Lower leg skin (tissue), 4 donors: Measurements from ENCODE around the gene CDAN1. TPM values are rescaled to one million over a fixed set of nuclear protein-coding genes. Genes with fewer than 3 reads are reported as not detected.

Source experiments
- DNase-seq, 2 donors: peaks; one replicate each; pipeline ENCODE4 v3.0.0-alpha.2; 2019; ENCODE audit warnings: low spot score in 2 of 2
- H3K4me3 ChIP-seq: fragments of 200-600 bp; sonication (generic); 2 replicates; pipeline ENCODE4 v1.5.1; 2017; ENCODE audit warnings: mild to moderate bottlenecking, low read depth; ENCODE audit not compliant: poor library complexity, severe bottlenecking
- POLR2A ChIP-seq, 2 donors: fragments of 450-650 bp; IDR thresholded peaks; one replicate each; pipeline ENCODE4 v1.6.1; 2016 to 2017; ENCODE audit warnings: antibody characterized with exemption in 2 of 2, mild to moderate bottlenecking in 1 of 2, moderate library complexity in 1 of 2
- WGBS, 2 donors: methylation state at CpG; one replicate each; pipeline ENCODE4 v1.1.5; 2018; 5-methylcytosine and 5-hydroxymethylcytosine counted together
- intact Hi-C: fragments of 100-400 bp; cut with DNase I; formaldehyde crosslinking; loops from one replicate; pipeline ENCODE4 v1.15.0; 2023; ENCODE audit warnings: low total_unique reads
- total RNA-seq, 4 donors: library from RNA; depleted of rRNA; stranded (reverse); fragments of >200 nt; gene quantifications; one replicate each; pipeline ENCODE4 v1.1.0, GENCODE V29; 2016
- TF ChIP-seq, protein P1 (sequence below), 3 donors: fragments of 450-650 bp; IDR thresholded peaks; one replicate each; pipeline ENCODE4 v1.5.1; 2016; ENCODE audit warnings: antibody characterized with exemption in 3 of 3, mild to moderate bottlenecking in 3 of 3, moderate library complexity in 2 of 3

CDAN1 gene
- total RNA-seq, 4 donors from 2014 or later, result 10.5 to 16.0 (median 14.0) TPM

DNA sequence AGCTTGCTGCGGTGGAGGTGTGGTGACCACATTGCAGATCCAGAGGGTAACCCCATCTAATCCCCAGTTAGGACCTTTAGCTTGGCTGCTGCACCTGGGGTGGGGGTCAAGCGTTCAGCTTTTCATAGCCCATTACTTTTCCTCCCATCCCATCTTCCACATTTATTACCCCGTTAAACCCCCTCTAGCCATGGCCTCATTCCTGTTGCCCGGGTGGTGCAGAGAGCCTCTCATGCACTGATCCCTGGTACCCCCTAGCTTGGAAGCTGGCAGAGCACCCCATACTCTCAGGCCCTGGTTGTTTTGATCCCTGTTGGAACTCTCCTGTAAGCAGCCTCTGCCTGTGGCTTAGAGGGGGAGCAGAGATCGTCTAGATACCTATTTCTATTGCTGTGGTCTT is 20.8 kb downstream of the CDAN1 start:
- 92 to 97% methylated on average over 5 of the region's 5 CpGs for WGBS, 2 donors
- TF ChIP-seq, protein P1, sequence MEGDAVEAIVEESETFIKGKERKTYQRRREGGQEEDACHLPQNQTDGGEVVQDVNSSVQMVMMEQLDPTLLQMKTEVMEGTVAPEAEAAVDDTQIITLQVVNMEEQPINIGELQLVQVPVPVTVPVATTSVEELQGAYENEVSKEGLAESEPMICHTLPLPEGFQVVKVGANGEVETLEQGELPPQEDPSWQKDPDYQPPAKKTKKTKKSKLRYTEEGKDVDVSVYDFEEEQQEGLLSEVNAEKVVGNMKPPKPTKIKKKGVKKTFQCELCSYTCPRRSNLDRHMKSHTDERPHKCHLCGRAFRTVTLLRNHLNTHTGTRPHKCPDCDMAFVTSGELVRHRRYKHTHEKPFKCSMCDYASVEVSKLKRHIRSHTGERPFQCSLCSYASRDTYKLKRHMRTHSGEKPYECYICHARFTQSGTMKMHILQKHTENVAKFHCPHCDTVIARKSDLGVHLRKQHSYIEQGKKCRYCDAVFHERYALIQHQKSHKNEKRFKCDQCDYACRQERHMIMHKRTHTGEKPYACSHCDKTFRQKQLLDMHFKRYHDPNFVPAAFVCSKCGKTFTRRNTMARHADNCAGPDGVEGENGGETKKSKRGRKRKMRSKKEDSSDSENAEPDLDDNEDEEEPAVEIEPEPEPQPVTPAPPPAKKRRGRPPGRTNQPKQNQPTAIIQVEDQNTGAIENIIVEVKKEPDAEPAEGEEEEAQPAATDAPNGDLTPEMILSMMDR (IDR thresholded peaks at IDR 0.05), result no peak
- no peak for TF ChIP-seq POLR2A (IDR thresholded peaks at IDR 0.05)
- H3K4me3 ChIP-seq, result no peak overlapping the region
- intact Hi-C loops, result no loop called here
- DNase-seq, result peak in 1 of 2 donors; percentile 67

DNA sequence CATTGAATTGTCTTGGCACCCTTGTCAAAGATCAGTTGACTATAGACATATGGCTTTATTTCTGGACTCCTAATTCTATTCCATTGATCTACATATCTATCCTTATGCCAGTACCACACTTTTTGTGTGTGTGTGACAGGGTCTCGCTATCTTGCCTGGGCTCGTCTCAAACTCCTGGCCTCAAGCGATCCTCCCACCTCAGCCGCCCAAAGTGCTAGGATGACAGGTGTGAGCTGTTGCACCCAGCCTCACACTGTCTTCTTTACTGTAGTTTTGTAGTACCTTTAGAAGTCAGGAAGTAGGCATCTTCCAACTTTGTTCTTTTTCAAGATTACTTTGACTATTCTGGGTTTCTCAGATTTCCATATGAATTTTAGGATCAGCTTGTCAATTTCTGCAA is 24.3 kb downstream of the CDAN1 start:
- no peak for TF ChIP-seq POLR2A (IDR thresholded peaks at IDR 0.05)
- TF ChIP-seq, protein P1 (IDR thresholded peaks at IDR 0.05), result no peak
- intact Hi-C loops, result no loop called here
- H3K4me3 ChIP-seq, result no peak overlapping the region
- peak in 1 of 2 donors; percentile 20 for DNase-seq
- WGBS, 2 donors, result 91 to 92% methylated on average over 4 of the region's 4 CpGs

DNA sequence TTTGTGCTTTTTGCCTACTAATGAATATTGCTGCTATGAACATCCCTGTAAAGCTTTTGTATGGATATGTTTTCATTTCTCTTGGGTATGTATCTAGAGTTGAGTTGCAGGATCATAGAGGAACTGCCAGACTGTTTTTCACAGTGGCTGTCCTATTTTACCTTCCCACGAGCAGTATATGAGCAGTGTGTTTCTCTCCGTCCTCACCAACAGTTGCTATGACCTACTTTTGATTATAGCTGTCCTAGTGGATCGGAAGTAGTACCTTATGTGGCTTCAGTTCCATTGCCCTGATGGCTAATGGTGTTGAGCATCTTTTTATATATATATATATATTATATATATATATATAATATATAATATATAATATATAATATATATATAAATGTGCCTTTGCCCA is 25.2 kb downstream of the CDAN1 start:
- intact Hi-C loops, result no loop called here
- TF ChIP-seq, protein P1 (IDR thresholded peaks at IDR 0.05), result no peak
- no peak for TF ChIP-seq POLR2A (IDR thresholded peaks at IDR 0.05)
- 92 to 98% methylated on average over 3 of the region's 3 CpGs for WGBS, 2 donors
- H3K4me3 ChIP-seq, result no peak overlapping the region
- no peak for DNase-seq

DNA sequence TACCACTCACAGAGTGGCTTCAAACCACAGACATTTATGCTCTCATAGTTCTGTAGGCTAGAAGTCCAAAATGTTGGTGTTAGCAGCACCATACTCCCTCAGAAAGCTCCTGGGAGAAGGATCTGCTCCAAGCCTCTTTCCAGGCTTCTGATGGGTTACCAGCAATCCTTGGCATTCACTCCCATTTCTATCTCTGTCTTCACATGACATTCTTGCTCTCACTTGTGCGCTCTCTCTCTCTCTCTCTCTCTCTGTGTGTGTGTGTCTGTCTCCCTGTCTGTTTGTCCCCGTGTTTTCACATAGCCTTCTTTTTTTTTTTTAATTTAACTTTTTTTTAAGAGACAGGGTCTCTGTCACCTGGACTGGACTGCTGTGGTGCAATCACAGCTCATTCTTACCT is 26.3 kb downstream of the CDAN1 start:
- DNase-seq, result peak in 1 of 2 donors; percentile 7
- no peak overlapping the region for H3K4me3 ChIP-seq
- TF ChIP-seq, protein P1 (IDR thresholded peaks at IDR 0.05), result no peak
- TF ChIP-seq POLR2A (IDR thresholded peaks at IDR 0.05), result no peak
- intact Hi-C loops, result no loop called here
- 90 to 93% methylated on average over 2 of the region's 2 CpGs for WGBS, 2 donors

DNA sequence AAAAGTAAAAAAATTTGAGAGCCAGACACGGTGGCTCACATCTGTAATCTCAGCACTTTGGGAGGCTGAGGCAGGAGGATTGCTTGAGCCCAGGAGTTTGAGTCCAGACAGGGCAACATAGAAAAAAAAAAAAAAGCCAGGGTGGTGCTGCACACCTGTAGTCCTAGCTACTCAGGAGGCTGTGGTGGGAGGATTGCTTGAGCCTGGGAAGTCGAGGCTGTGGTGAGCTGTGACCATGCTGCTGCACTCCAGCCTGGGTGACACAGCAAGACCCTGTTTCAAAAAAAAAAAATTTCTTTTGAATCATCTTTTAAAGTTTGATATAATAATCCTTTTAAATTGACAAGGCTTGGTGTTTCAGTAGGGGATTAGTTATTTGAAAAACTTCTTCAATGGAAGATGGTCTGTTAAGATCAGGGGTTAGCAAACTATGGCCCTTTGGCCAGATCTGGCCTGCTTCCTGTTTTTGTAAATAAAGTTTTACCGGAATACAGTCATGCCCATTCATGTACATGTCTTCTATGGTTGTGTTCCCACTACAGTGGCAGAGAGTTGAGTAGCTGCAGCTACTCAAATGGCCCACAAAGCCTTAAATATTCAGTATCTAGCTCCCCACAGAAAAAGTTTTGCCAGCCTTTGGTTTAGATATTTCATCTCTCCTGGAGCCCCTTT is 28.9 kb downstream of the CDAN1 start:
- H3K4me3 ChIP-seq, result no peak overlapping the region
- TF ChIP-seq, protein P1 (IDR thresholded peaks at IDR 0.05), result no peak
- TF ChIP-seq POLR2A (IDR thresholded peaks at IDR 0.05), result no peak
- intact Hi-C loops, result loop anchor here (10.0 kb wide), 1 partner anchor 217 kb away; the partner anchor contains the start of gene TTBK2
- 68 to 82% methylated on average over 3 of the region's 3 CpGs for WGBS, 2 donors
- DNase-seq, result peak in 1 of 2 donors; percentile 67

DNA sequence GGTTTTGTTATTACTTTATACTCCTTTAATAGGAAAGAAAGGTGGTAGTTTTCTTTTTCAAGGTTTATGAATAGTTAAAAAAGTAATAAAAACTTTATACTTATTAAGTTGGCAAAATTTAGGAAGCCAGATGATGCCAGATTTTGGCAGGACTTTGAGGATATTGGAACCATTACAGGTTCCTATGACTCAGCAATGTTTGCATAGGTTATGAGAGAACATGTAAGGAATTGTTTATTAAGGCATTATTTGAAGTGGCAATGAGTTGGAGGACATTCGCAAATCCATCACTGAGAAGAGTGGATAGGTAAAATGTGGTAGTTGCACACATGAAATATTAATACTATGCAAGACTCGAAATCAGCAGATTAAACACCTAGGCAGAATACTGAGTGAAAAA is 29.9 kb downstream of the CDAN1 start:
- intact Hi-C loops, result loop anchor here (10.0 kb wide), 1 partner anchor 218 kb away; the partner anchor contains the start of gene TTBK2
- no peak overlapping the region for H3K4me3 ChIP-seq
- WGBS, 2 donors, result 49 to 61% methylated on average over 2 of the region's 2 CpGs
- no peak for TF ChIP-seq POLR2A (IDR thresholded peaks at IDR 0.05)
- TF ChIP-seq, protein P1 (IDR thresholded peaks at IDR 0.05), result no peak
- DNase-seq, result no peak
